GM11168 (cell line): Measurements from ENCODE around the gene LYZL6.

ENCODE experiments used
- in situ Hi-C: fragments of 300-500 bp; cut with MboI; formaldehyde crosslinking; loops from one replicate; pipeline ENCODE4 v1.12.0; 2022; ENCODE audit warnings: low sequenced_read_pairs; ENCODE audit not compliant: unreplicated experiment

LYZL6 gene

DNA sequence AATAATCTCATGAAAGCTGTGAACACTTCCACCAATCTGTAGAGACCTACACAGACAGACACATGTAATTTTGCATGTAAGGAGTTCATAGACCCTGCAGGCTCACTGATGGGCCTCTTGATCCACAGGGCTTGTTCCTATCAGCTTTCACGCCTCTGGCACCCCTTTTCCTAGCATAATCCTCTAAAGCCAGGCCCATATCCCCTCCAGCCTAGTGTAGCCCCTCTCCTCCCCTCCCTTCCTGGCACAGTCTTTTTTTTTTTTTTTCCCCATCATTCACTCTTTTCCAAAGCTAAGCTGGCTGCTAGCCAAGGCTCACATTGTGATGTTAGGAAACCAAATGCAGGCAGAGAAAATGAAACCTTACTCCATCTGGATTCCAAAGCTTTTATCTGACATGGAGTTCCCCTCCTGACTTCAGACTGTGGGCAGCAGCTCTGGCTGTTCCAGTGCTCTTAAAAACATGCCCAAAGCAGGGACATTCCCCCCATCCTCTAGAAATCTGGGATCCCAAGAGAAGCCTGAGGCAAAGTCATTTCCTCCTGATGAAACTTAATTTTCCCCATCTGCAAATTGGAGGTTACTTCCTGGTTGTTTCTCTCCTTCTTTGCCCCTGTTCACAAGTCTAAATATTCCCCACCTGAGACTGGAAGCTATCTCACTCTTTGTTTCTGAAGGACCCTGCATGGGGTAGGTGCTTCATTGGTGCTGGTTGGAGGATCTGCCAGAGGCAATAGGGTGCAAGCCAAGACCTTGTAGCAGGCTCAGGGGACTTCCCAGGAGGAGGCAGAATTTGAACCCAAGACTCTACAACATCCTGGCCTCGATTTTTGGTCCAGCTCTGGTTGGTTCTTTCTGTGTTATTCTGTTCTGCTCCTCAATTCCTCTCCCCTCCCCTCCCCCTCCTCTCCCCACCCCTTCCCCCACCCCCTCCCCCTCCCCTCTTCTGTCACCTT, 53.4 kb downstream of the LYZL6 start:
- in situ Hi-C loops, result no loop called here

DNA sequence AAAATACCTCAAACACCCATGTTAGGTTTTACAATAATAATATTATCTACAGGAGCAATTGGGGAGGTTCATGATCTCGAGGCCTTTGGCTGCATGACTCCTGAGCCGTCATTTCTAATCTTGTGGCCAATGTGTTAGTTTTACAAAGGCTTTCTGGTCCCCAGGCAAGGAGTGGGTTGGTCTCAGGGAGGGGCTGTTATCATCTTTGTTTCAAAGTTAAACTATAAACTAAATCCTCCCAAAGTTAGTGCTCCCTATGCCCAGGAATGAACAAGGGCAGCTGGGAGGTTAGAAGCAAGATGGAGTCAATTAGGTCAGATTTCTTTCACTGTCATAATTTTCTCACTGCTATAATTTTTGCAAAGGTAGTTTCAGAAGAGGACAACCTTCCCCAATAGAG, 54.3 kb downstream of the LYZL6 start:
- in situ Hi-C loops, result no loop called here
